H1 (cell line): ENCODE results near the gene PLPP7. TPM values are rescaled to one million over a fixed set of nuclear protein-coding genes. Genes with fewer than 3 reads are reported as not detected.

Experiments
- CTCF ChIA-PET: fragments of 300-600 bp; sonication (Branson Sonifier 250); formaldehyde crosslinking; loops from one replicate; lab custom pipeline; 2021; ENCODE audit not compliant: partially characterized antibody; lab: Charles Lee
- POLR2A ChIA-PET: fragments of 300-600 bp; sonication (Branson Sonifier 250); formaldehyde crosslinking; loops from one replicate; lab custom pipeline; 2021; ENCODE audit warnings: inconsistent platforms; ENCODE audit not compliant: partially characterized antibody; lab: Charles Lee
- DNase-seq, 2 experiments: peaks; one replicate each; pipeline versions ENCODE4 v3.0.0 to v3.0.0-alpha.2; 2010 to 2022; ENCODE audit warnings: low spot score in 2 of 2, low read depth in 1 of 2, mixed read lengths in 1 of 2
- FAIRE-seq: peaks from 2 replicates; lab custom pipeline; 2011; peaks lifted over from hg19 to GRCh38; lab: Jason Lieb, UNC
- H2AFZ ChIP-seq: 2 replicates; pipeline ENCODE4 v1.8.1; 2012; ENCODE audit warnings: low read length, inconsistent platforms
- H2AK5ac ChIP-seq: 2 replicates; pipeline ENCODE4 v1.6.1; 2013; ENCODE audit warnings: low read depth, low read length
- H2BK120ac ChIP-seq: replicated peaks from 2 replicates; pipeline ENCODE3; 2013; ENCODE audit warnings: low read depth, low read length, inconsistent platforms
- H2BK12ac ChIP-seq: 2 replicates; pipeline ENCODE4 v1.6.1; 2013; ENCODE audit warnings: low read depth, low read length
- H2BK15ac ChIP-seq: 2 replicates; pipeline ENCODE4 v1.6.1; 2013; ENCODE audit warnings: low read length
- H2BK20ac ChIP-seq: 2 replicates; pipeline ENCODE4 v1.6.1; 2013; ENCODE audit warnings: low read length
- H2BK5ac ChIP-seq: 2 replicates; pipeline ENCODE4 v1.6.1; 2013; ENCODE audit warnings: low read depth, low read length
- H3K14ac ChIP-seq: 2 replicates; pipeline ENCODE4 v1.6.1; 2013; ENCODE audit warnings: inconsistent platforms; ENCODE audit not compliant: insufficient read length
- H3K18ac ChIP-seq: 2 replicates; pipeline ENCODE4 v1.6.1; 2013; ENCODE audit warnings: low read length; ENCODE audit errors: extremely low read depth
- H3K23ac ChIP-seq: 2 replicates; pipeline ENCODE4 v1.6.1; 2013; ENCODE audit warnings: inconsistent platforms; ENCODE audit not compliant: insufficient read length
- H3K23me2 ChIP-seq: 2 replicates; pipeline ENCODE4 v1.6.1; 2013; ENCODE audit warnings: low read depth, low read length
- H3K27ac ChIP-seq: 2 replicates; pipeline ENCODE4 v1.6.1; 2011; ENCODE audit warnings: low read depth, low read length, inconsistent platforms
- H3K27me3 ChIP-seq, 4 experiments: replicated peaks in 1 of 4; 1 replicate in 1 of 4; 2 replicates in 3 of 4; pipeline versions ENCODE4 v1.6.1 to v1.8.1; 2011 to 2013; ENCODE audit warnings: low read length in 3 of 4, mild to moderate bottlenecking in 3 of 4, inconsistent platforms in 2 of 4, mixed read lengths in 2 of 4, moderate library complexity in 1 of 4; ENCODE audit not compliant: control insufficient read depth in 3 of 4, insufficient read depth in 3 of 4; ENCODE audit errors: extremely low read depth in 1 of 4
- H3K36me3 ChIP-seq, 4 experiments: 2 replicates each; pipeline versions ENCODE4 v1.6.1 to v1.8.1; 2011 to 2013; ENCODE audit warnings: mild to moderate bottlenecking in 4 of 4, low read length in 3 of 4, moderate library complexity in 2 of 4, control low read depth in 1 of 4, inconsistent platforms in 1 of 4; ENCODE audit not compliant: insufficient read depth in 4 of 4, control insufficient read depth in 2 of 4
- H3K4ac ChIP-seq: replicated peaks from 2 replicates; pipeline ENCODE3; 2013; ENCODE audit warnings: low read length, low read depth, mixed read lengths, inconsistent platforms; ENCODE audit not compliant: insufficient read length
- H3K4me1 ChIP-seq, 4 experiments: replicated peaks in 1 of 4; 1 replicate in 1 of 4; 2 replicates in 3 of 4; pipeline versions ENCODE4 v1.6.1 to v1.8.1; 2011 to 2013; ENCODE audit warnings: low read length in 3 of 4, inconsistent platforms in 2 of 4, mixed read lengths in 1 of 4; ENCODE audit not compliant: insufficient read depth in 4 of 4, control insufficient read depth in 3 of 4
- H3K4me2 ChIP-seq, 2 experiments: 2 replicates each; pipeline versions ENCODE4 v1.6.1 to v1.8.1; 2011 to 2013; ENCODE audit warnings: low read depth in 2 of 2, low read length in 2 of 2, control low read depth in 1 of 2, inconsistent platforms in 1 of 2, mild to moderate bottlenecking in 1 of 2; ENCODE audit not compliant: insufficient read depth in 1 of 2
- H3K4me3 ChIP-seq, 4 experiments: fragments of 200-600, 300-600 bp in 1 of 4; sonication (generic), shearing (Covaris generic), sonication (Bioruptor Twin) in 1 of 4; 2 replicates each; pipeline versions ENCODE4 v1.5.1 to v1.8.1; 2011 to 2016; ENCODE audit warnings: low read length in 4 of 4, low read depth in 3 of 4, control low read depth in 2 of 4, inconsistent platforms in 2 of 4, mild to moderate bottlenecking in 2 of 4, mixed read lengths in 1 of 4, moderate library complexity in 1 of 4; ENCODE audit not compliant: insufficient read depth in 2 of 4; ENCODE audit errors: extremely low read depth in 1 of 4
- H3K56ac ChIP-seq: replicated peaks from 2 replicates; pipeline ENCODE3; 2013; ENCODE audit warnings: low read depth, mild to moderate bottlenecking, mixed read lengths, low read length, inconsistent platforms; ENCODE audit not compliant: insufficient read length
- H3K79me1 ChIP-seq: 2 replicates; pipeline ENCODE4 v1.6.1; 2013; ENCODE audit warnings: low read depth, low read length, control low read depth
- H3K79me2 ChIP-seq, 2 experiments: 2 replicates each; pipeline versions ENCODE4 v1.6.1 to v1.8.1; 2012 to 2013; ENCODE audit warnings: low read length in 2 of 2, mild to moderate bottlenecking in 2 of 2, inconsistent platforms in 1 of 2; ENCODE audit not compliant: insufficient read depth in 2 of 2, control insufficient read depth in 1 of 2
- H3K9ac ChIP-seq, 4 experiments: replicated peaks in 1 of 4; 1 replicate in 1 of 4; 2 replicates in 3 of 4; pipeline versions ENCODE4 v1.6.1 to v1.8.1; 2011 to 2013; ENCODE audit warnings: low read depth in 3 of 4, low read length in 3 of 4, control low read depth in 2 of 4, mild to moderate bottlenecking in 2 of 4, moderate library complexity in 2 of 4, inconsistent platforms in 1 of 4; ENCODE audit errors: extremely low read depth in 1 of 4
- H3K9me3 ChIP-seq, 2 experiments: 2 replicates each; pipeline versions ENCODE4 v1.6.1 to v1.8.1; 2012 to 2013; ENCODE audit warnings: mild to moderate bottlenecking in 2 of 2, moderate library complexity in 2 of 2, control low read depth in 1 of 2, inconsistent platforms in 1 of 2, low read depth in 1 of 2, low read length in 1 of 2, mixed read lengths in 1 of 2; ENCODE audit not compliant: insufficient read depth in 2 of 2
- H4K20me1 ChIP-seq, 2 experiments: replicated peaks in 1 of 2; 2 replicates each; pipeline versions ENCODE3 to v1.8.1; 2011 to 2013; ENCODE audit warnings: inconsistent platforms in 2 of 2, low read length in 2 of 2, mild to moderate bottlenecking in 1 of 2; ENCODE audit not compliant: insufficient read depth in 2 of 2, control insufficient read depth in 1 of 2
- H4K5ac ChIP-seq: 2 replicates; pipeline ENCODE4 v1.6.1; 2013; ENCODE audit warnings: low read length, low read depth, mixed read lengths, inconsistent platforms; ENCODE audit not compliant: insufficient read length
- H4K8ac ChIP-seq: 2 replicates; pipeline ENCODE4 v1.8.0; 2013; ENCODE audit warnings: mild to moderate bottlenecking, moderate library complexity, low read length, inconsistent platforms; ENCODE audit not compliant: insufficient read depth; ENCODE audit errors: extremely low read depth
- H4K91ac ChIP-seq: replicated peaks from 2 replicates; pipeline ENCODE3; 2013; ENCODE audit warnings: low read length, mixed read lengths, inconsistent platforms; ENCODE audit not compliant: insufficient read length
- HDAC6 ChIP-seq: IDR thresholded peaks from one replicate; pipeline ENCODE4 v1.7.1; 2012; ENCODE audit warnings: low read depth, mild to moderate bottlenecking, inconsistent platforms, low read length, moderate library complexity
- RAD21 ChIP-seq, 2 experiments: IDR thresholded peaks in 1 of 2; conservative IDR thresholded peaks in 1 of 2; 2 replicates each; pipeline ENCODE4 v1.6.1; 2011; ENCODE audit warnings: low read depth in 2 of 2, low read length in 2 of 2, improper control_type of control experiment in 1 of 2, inconsistent platforms in 1 of 2, mild to moderate bottlenecking in 1 of 2, moderate library complexity in 1 of 2
- SP1 ChIP-seq: IDR thresholded peaks from 2 replicates; pipeline ENCODE4 v1.6.1; 2011; ENCODE audit warnings: low read depth, low read length
- WGBS, 2 experiments: shearing (Covaris generic) in 1 of 2; methylation state at CpG; one replicate each; pipeline versions ENCODE4 v1.1.6 to v1.1.7; 2013 to 2015; ENCODE audit warnings: low lambda C conversion rate in 2 of 2, mixed read lengths in 2 of 2, inconsistent platforms in 1 of 2, low coverage in 1 of 2, missing lambda C conversion rate in 1 of 2; ENCODE audit not compliant: insufficient replicate concordance in 2 of 2, insufficient coverage in 1 of 2, insufficient read length in 1 of 2; ENCODE audit errors: extremely low coverage in 1 of 2, missing lambda C conversion rate in 1 of 2; 5-methylcytosine and 5-hydroxymethylcytosine counted together
- polyA plus RNA-seq, 7 experiments: library from polyadenylated mRNA; depleted of rRNA in 3 of 7; stranded (reverse) in 5 of 7; unstranded in 2 of 7; fragments of >200 nt in 5 of 7; fragments of 200-250 nt in 2 of 7; gene quantifications; 1 replicate in 5 of 7; 2 replicates in 1 of 7; 4 replicates in 1 of 7; pipeline versions ENCODE4 v1.2.1 to v1.2.3, GENCODE V29; 2011 to 2013; ENCODE audit warnings: missing spikeins in 2 of 7, mixed read lengths in 2 of 7
- total RNA-seq: library from RNA; stranded (reverse); fragmentation: NEBNext Ultra II Directional; extraction: Animal tissue kit (Norgen Biotek cat#: 25700); gene quantifications from 2 replicates; pipeline ENCODE4 v1.2.1, GENCODE V29; 2021
- TF ChIP-seq, protein P1 (sequence below), 3 experiments: IDR thresholded peaks; 1 replicate in 2 of 3; 2 replicates in 1 of 3; pipeline versions ENCODE4 v1.5.1 to v1.6.1; 2011; ENCODE audit warnings: low read length in 3 of 3, mild to moderate bottlenecking in 3 of 3, inconsistent platforms in 2 of 3, low read depth in 1 of 3, moderate library complexity in 1 of 3; ENCODE audit not compliant: insufficient read depth in 1 of 3; ENCODE audit errors: control extremely low read depth in 1 of 3
- TF ChIP-seq, protein P2 (sequence below): IDR thresholded peaks from 2 replicates; pipeline ENCODE4 v1.6.1; 2012; ENCODE audit warnings: inconsistent platforms

Gene PLPP7
- total and polyA plus RNA-seq, 2 of the 8 experiments (the other 6 are each of a cell fraction or from before 2014, with no cell fraction given), result 3.4 to 3.9 TPM

DNA sequence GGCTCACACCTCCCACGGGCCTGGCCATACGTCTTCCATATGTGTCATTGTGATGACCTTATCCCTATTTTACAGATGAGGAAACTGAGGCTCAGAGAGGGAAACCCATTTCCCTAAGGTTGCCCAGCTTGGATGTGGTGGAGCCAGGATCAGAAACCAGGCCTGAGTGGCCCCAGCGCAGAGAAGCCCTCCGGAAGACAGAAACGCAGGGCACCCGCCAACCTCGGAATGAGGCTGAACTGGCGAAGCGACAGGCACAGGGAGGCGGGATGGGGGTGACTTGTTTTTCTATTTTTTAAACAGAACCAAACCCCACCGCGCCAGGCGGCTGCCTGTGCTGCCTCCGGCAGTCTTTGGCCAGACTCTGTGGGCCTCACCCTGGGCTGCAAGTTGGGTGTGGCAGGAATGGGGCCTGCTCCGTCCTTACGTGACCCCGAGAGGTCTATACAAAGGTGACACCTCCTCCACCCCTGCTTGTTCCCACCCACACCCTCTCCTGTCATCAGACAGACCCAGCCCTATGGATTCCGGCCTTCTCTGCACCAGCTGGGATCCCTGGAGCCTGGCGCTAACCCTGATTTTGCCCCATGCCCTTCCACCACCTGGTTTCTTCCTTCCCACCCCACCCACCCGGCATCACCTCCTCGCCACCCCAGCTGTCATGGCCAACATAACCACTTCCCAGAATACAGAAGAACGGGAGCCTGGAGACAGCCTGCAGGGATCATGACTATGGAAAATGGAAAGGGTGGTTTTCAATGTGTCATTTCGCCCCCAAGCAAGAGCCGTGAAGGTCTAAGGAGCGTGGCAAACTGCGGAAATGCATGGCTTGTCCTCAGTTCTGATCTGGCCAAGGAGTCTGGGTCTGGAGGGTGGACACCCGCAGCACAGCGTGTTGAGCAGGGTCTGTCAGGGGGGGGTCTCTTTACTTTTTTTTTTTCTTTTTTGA is 23.6 kb downstream of the PLPP7 start:
- no peaks in the 10 kb centered on the region for H3K27me3 ChIP-seq
- ChIA-PET POLR2A (no interaction called here), CTCF (interaction anchor here (0.6 kb wide), 1 partner anchor 347 kb away, joined by 3 read pairs; no protein-coding TSS in a partner anchor)
- no peaks in the 10 kb centered on the region for H3K23me2 ChIP-seq
- no peak overlapping the region for H3K4ac ChIP-seq
- H2BK20ac ChIP-seq, result no peak overlapping the region
- no peak overlapping the region for H2AFZ ChIP-seq
- H2BK120ac ChIP-seq, result no peak overlapping the region
- no peak overlapping the region for H4K91ac ChIP-seq
- H3K14ac ChIP-seq, result no peak overlapping the region
- H3K23ac ChIP-seq, result no peak overlapping the region
- no peaks in the 10 kb centered on the region for H4K20me1 ChIP-seq
- no peak overlapping the region for H3K18ac ChIP-seq
- H2BK15ac ChIP-seq, result no peak overlapping the region
- FAIRE-seq (no peak), DNase-seq (no peak)
- H4K8ac ChIP-seq, result no peak overlapping the region
- no peak overlapping the region for H2AK5ac ChIP-seq
- no peak overlapping the region for H2BK12ac ChIP-seq
- no peaks in the 10 kb centered on the region for H3K36me3 ChIP-seq
- H3K4me1 ChIP-seq, result no peaks in the 10 kb centered on the region
- H2BK5ac ChIP-seq, result no peak overlapping the region
- H4K5ac ChIP-seq, result no peak overlapping the region
- H3K56ac ChIP-seq, result no peak overlapping the region
- H3K9me3 ChIP-seq, result no peaks in the 10 kb centered on the region
- no peak for TF ChIP-seq RAD21 (IDR thresholded peaks at IDR 0.05 in 1 of 2, conservative IDR thresholded peaks at IDR 0.05 in 1 of 2; ENCODE audit: low read depth in 2 of 2, low read length in 2 of 2)
- TF ChIP-seq, protein P1, sequence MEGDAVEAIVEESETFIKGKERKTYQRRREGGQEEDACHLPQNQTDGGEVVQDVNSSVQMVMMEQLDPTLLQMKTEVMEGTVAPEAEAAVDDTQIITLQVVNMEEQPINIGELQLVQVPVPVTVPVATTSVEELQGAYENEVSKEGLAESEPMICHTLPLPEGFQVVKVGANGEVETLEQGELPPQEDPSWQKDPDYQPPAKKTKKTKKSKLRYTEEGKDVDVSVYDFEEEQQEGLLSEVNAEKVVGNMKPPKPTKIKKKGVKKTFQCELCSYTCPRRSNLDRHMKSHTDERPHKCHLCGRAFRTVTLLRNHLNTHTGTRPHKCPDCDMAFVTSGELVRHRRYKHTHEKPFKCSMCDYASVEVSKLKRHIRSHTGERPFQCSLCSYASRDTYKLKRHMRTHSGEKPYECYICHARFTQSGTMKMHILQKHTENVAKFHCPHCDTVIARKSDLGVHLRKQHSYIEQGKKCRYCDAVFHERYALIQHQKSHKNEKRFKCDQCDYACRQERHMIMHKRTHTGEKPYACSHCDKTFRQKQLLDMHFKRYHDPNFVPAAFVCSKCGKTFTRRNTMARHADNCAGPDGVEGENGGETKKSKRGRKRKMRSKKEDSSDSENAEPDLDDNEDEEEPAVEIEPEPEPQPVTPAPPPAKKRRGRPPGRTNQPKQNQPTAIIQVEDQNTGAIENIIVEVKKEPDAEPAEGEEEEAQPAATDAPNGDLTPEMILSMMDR (IDR thresholded peaks at IDR 0.05; ENCODE audit: control extremely low read depth in 1 of 3, insufficient read depth in 1 of 3, low read depth in 1 of 3, low read length in 3 of 3), result no peak
- TF ChIP-seq, protein P2, sequence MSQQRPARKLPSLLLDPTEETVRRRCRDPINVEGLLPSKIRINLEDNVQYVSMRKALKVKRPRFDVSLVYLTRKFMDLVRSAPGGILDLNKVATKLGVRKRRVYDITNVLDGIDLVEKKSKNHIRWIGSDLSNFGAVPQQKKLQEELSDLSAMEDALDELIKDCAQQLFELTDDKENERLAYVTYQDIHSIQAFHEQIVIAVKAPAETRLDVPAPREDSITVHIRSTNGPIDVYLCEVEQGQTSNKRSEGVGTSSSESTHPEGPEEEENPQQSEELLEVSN, result no peak
- no peak for TF ChIP-seq HDAC6
- no peak for TF ChIP-seq SP1
- TF ChIP-seq, all 59 proteins: peak for 0
- Histone ChIP-seq H3K4me2 (no peak overlapping the region), H3K79me1 (no peaks in the 10 kb centered on the region), H3K27ac (no peak overlapping the region), H3K9ac (no peak overlapping the region), H3K4me3 (no peak overlapping the region), H3K79me2 (no peaks in the 10 kb centered on the region)
- 94% methylated on average over 24 of the region's 28 CpGs; no CpG with 5 or more reads in 1 of the 2 experiments for WGBS, 2 experiments
